Sigmoid colon (tissue), 4 donors: ENCODE measurements around the gene SP5.

ENCODE experiments used
- EP300 ChIP-seq, 4 donors: sonication (generic); formaldehyde crosslinking; IDR thresholded peaks; one replicate each; pipeline ENCODE4 v1.6.1; 2017; ENCODE audit warnings: antibody characterized with exemption in 4 of 4
- POLR2A ChIP-seq, 2 donors: fragments of 450-650 bp; IDR thresholded peaks; one replicate each; pipeline ENCODE4 v1.6.1; 2016; ENCODE audit warnings: antibody characterized with exemption in 2 of 2, mild to moderate bottlenecking in 2 of 2, moderate library complexity in 2 of 2
- POLR2AphosphoS5 ChIP-seq, 4 donors: sonication (generic); formaldehyde crosslinking; IDR thresholded peaks; one replicate each; pipeline ENCODE4 v1.6.1; 2017; ENCODE audit warnings: antibody characterized with exemption in 4 of 4
- TF ChIP-seq, protein P1 (sequence below), 4 experiments: fragments of 450-650 bp in 3 of 4; fragments of 200-600 bp in 1 of 4; IDR thresholded peaks; one replicate each; pipeline ENCODE4 v1.5.1; 2016 to 2019; ENCODE audit warnings: antibody characterized with exemption in 4 of 4, mild to moderate bottlenecking in 3 of 4, moderate library complexity in 2 of 4

GRCh38 chr2:170747921-170748320, 32.8 kb downstream of the SP5 start:
- no peak for TF ChIP-seq EP300 (IDR thresholded peaks at IDR 0.05)
- TF ChIP-seq, protein P1, sequence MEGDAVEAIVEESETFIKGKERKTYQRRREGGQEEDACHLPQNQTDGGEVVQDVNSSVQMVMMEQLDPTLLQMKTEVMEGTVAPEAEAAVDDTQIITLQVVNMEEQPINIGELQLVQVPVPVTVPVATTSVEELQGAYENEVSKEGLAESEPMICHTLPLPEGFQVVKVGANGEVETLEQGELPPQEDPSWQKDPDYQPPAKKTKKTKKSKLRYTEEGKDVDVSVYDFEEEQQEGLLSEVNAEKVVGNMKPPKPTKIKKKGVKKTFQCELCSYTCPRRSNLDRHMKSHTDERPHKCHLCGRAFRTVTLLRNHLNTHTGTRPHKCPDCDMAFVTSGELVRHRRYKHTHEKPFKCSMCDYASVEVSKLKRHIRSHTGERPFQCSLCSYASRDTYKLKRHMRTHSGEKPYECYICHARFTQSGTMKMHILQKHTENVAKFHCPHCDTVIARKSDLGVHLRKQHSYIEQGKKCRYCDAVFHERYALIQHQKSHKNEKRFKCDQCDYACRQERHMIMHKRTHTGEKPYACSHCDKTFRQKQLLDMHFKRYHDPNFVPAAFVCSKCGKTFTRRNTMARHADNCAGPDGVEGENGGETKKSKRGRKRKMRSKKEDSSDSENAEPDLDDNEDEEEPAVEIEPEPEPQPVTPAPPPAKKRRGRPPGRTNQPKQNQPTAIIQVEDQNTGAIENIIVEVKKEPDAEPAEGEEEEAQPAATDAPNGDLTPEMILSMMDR (IDR thresholded peaks at IDR 0.05), result no peak
- no peak for TF ChIP-seq POLR2A (IDR thresholded peaks at IDR 0.05)
- TF ChIP-seq POLR2AphosphoS5 (IDR thresholded peaks at IDR 0.05), result no peak
